ENCODE results near the gene BMP8A. TPM values are rescaled to one million over a fixed set of nuclear protein-coding genes. Genes with fewer than 3 reads are reported as not detected.
A peak's percentile ranks its signal among the peaks of the same experiment; 100 is the strongest.
"Not testable (repeated sequence)": the region's sequence is repeated elsewhere in the genome, so short reads cannot be mapped to it uniquely, and the experiment has no call there.

BMP8A gene
- total RNA-seq, 1 donor from 2014 or later, result 0.29 TPM

- H3K4me3 ChIP-seq, result no peak overlapping the region
- TF ChIP-seq CTCF (IDR thresholded peaks at IDR 0.05), result no peak
- no peaks in the 10 kb centered on the region for H3K27me3 ChIP-seq
- DNase-seq (no peak), ATAC-seq (no peak)
- no peaks in the 10 kb centered on the region for H3K9me3 ChIP-seq
- intact Hi-C loops (cut with DNase I), result no loop called here
- no peaks in the 10 kb centered on the region for H3K4me1 ChIP-seq
- peaks cover 74% of the 10 kb centered on the region for H3K36me3 ChIP-seq
- H3K27ac ChIP-seq, result no peak overlapping the region
These were observed 6.2 kb upstream of the BMP8A start for GRCh38 chr1:39485046-39485803.

- H3K27ac ChIP-seq, result no peak overlapping the region
- peaks cover 10% of the 10 kb centered on the region for H3K27me3 ChIP-seq
- intact Hi-C loops (cut with DNase I), result no loop called here
- H3K4me1 ChIP-seq, result peaks cover 6% of the 10 kb centered on the region
- H3K9me3 ChIP-seq, result no peaks in the 10 kb centered on the region
- TF ChIP-seq CTCF (IDR thresholded peaks at IDR 0.05), result no peak
- DNase-seq (no peak), ATAC-seq (no peak)
- no peak overlapping the region for H3K4me3 ChIP-seq
- H3K36me3 ChIP-seq, result peaks cover 49% of the 10 kb centered on the region
These were observed 3.4 kb upstream of the BMP8A start for GRCh38 chr1:39488012-39488545.

- Histone ChIP-seq H3K4me3 (no peak overlapping the region), H3K36me3 (peaks cover 40% of the 10 kb centered on the region), H3K4me1 (peaks cover 6% of the 10 kb centered on the region), H3K9me3 (no peaks in the 10 kb centered on the region), H3K27ac (no peak overlapping the region), H3K27me3 (peaks cover 18% of the 10 kb centered on the region)
- no peak for DNase-seq
- intact Hi-C loops (cut with DNase I), result no loop called here
- ATAC-seq, result no peak
- TF ChIP-seq CTCF (IDR thresholded peaks at IDR 0.05), result no peak
These were observed 2.5 kb upstream of the BMP8A start for GRCh38 chr1:39488793-39489566.

GRCh38 chr1:39489567-39490239, 1.7 kb upstream of the BMP8A start:
- Histone ChIP-seq H3K27me3 (peaks cover 19% of the 10 kb centered on the region), H3K9me3 (no peaks in the 10 kb centered on the region), H3K4me1 (peaks cover 6% of the 10 kb centered on the region), H3K4me3 (no peak overlapping the region), H3K27ac (no peak overlapping the region), H3K36me3 (peaks cover 33% of the 10 kb centered on the region)
- no peak for DNase-seq
- no peak for ATAC-seq
- TF ChIP-seq CTCF (IDR thresholded peaks at IDR 0.05), result no peak
- intact Hi-C loops (cut with DNase I), result no loop called here

- intact Hi-C loops (cut with DNase I), result no loop called here
- Histone ChIP-seq H3K36me3 (peaks cover 23% of the 10 kb centered on the region), H3K4me3 (peak overlapping the region; percentile 51), H3K9me3 (no peaks in the 10 kb centered on the region), H3K4me1 (peaks cover 6% of the 10 kb centered on the region), H3K27ac (no peak overlapping the region), H3K27me3 (peaks cover 19% of the 10 kb centered on the region)
- DNase-seq (peak; percentile 68), ATAC-seq (peak; percentile 29)
- no peak for TF ChIP-seq CTCF (IDR thresholded peaks at IDR 0.05)
These were observed 765 bp upstream of the BMP8A start for GRCh38 chr1:39490596-39491145.

- intact Hi-C loops (cut with DNase I); H3K4me3 ChIP-seq; H3K9me3 ChIP-seq; H3K36me3 ChIP-seq; H3K27ac ChIP-seq; ATAC-seq; DNase-seq; H3K4me1 ChIP-seq: not testable (repeated sequence)
- H3K27me3 ChIP-seq, result peaks cover 19% of the 10 kb centered on the region
These were observed 944 bp downstream of the BMP8A start for GRCh38 chr1:39492118-39493042.

GRCh38 chr1:39493043-39493810, 1.8 kb downstream of the BMP8A start:
- H3K4me1 ChIP-seq; H3K9me3 ChIP-seq; ATAC-seq; intact Hi-C loops (cut with DNase I); H3K36me3 ChIP-seq; DNase-seq; H3K27ac ChIP-seq; H3K4me3 ChIP-seq: not testable (repeated sequence)
- peaks cover 19% of the 10 kb centered on the region for H3K27me3 ChIP-seq
